Left lobe of liver (tissue), 2 donors: ENCODE data around the gene SLAMF6. TPM values are rescaled to one million over a fixed set of nuclear protein-coding genes. Genes with fewer than 3 reads are reported as not detected.
"Not testable (repeated sequence)": the region's sequence is repeated elsewhere in the genome, so short reads cannot be mapped to it uniquely, and the experiment has no call there.

Source experiments
- ATAC-seq: fragments of 200-7000 bp; cut with Tn5 transposase; one replicate; pipeline ENCODE4 v1.9.1; 2020; ENCODE audit warnings: mild to moderate bottlenecking, moderate library complexity
- DNase-seq: peaks from one replicate; pipeline ENCODE4 v3.0.0-alpha.2; 2020; ENCODE audit warnings: low spot score
- total RNA-seq: library from RNA; stranded (reverse); gene quantifications from one replicate; pipeline ENCODE4 v1.2.1, GENCODE V29; 2021
- donor health status: DM: no; HTN: no; CAD: no; lungs with moderate emphysema.
- donor health status: DM: no; HTN: yes; CAD: no.

SLAMF6 gene
- total RNA-seq, 1 donor from 2014 or later, result 0.23 TPM

- DNase-seq, ATAC-seq: not testable (repeated sequence)
Observed at GRCh38 chr1:160517519-160517918, 5.5 kb downstream of the SLAMF6 start.

GRCh38 chr1:160515908-160516307, 7.1 kb downstream of the SLAMF6 start:
- not testable (repeated sequence) for ATAC-seq, DNase-seq

- ATAC-seq (no peak), DNase-seq (no peak)
Observed at GRCh38 chr1:160504651-160505050, 18.4 kb downstream of the SLAMF6 start.

GRCh38 chr1:160503087-160503486, 20.0 kb downstream of the SLAMF6 start:
- ATAC-seq, result no peak
- DNase-seq, result no peak

GRCh38 chr1:160500321-160500990, 22.6 kb downstream of the SLAMF6 start:
- ATAC-seq (no peak), DNase-seq (no peak)

GRCh38 chr1:160499631-160500030, 23.4 kb downstream of the SLAMF6 start:
- DNase-seq (no peak), ATAC-seq (peak; percentile 22)

GRCh38 chr1:160498301-160499065, 24.6 kb downstream of the SLAMF6 start:
- ATAC-seq, result not testable (repeated sequence)

GRCh38 chr1:160496334-160496733, 26.7 kb downstream of the SLAMF6 start:
- ATAC-seq (no peak), DNase-seq (no peak)

More at GRCh38 chr1:160498301-160499065, 24.6 kb downstream of the SLAMF6 start:
- DNase-seq, result not testable (repeated sequence)

GRCh38 chr1:160494620-160495019, 28.4 kb downstream of the SLAMF6 start:
- peak; percentile 79 for ATAC-seq
- DNase-seq, result no peak

- ATAC-seq, result no peak
- DNase-seq, result no peak
Observed at GRCh38 chr1:160492617-160493016, 30.4 kb downstream of the SLAMF6 start.

- no peak for DNase-seq
Observed at GRCh38 chr1:160491981-160492380, 31.1 kb downstream of the SLAMF6 start.

GRCh38 chr1:160491017-160491416, 32.0 kb downstream of the SLAMF6 start:
- no peak for DNase-seq
- ATAC-seq, result no peak

More at GRCh38 chr1:160491981-160492380, 31.1 kb downstream of the SLAMF6 start:
- no peak for ATAC-seq

GRCh38 chr1:160489513-160490261, 33.4 kb downstream of the SLAMF6 start:
- no peak for DNase-seq
- ATAC-seq, result no peak

- DNase-seq, result no peak
- ATAC-seq, result no peak
Observed at GRCh38 chr1:160488347-160489058, 34.6 kb downstream of the SLAMF6 start.

GRCh38 chr1:160486453-160486852, 36.6 kb downstream of the SLAMF6 start:
- ATAC-seq (no peak), DNase-seq (no peak)

GRCh38 chr1:160483505-160484185, 39.4 kb downstream of the SLAMF6 start:
- ATAC-seq (no peak), DNase-seq (no peak)

- ATAC-seq (no peak), DNase-seq (no peak)
Observed at GRCh38 chr1:160481979-160482596, 41.0 kb downstream of the SLAMF6 start.

- ATAC-seq, result not testable (repeated sequence)
Observed at GRCh38 chr1:160480781-160481180, 42.3 kb downstream of the SLAMF6 start.

GRCh38 chr1:160479091-160479490, 44.0 kb downstream of the SLAMF6 start:
- not testable (repeated sequence) for ATAC-seq, DNase-seq

More at GRCh38 chr1:160480781-160481180, 42.3 kb downstream of the SLAMF6 start:
- DNase-seq, result not testable (repeated sequence)
